NCI-H2196 (cell line): Measurements from ENCODE around the gene RAD23B.
"Not testable (repeated sequence)": the region's sequence is repeated elsewhere in the genome, so short reads cannot be mapped to it uniquely, and the experiment has no call there.

ENCODE experiments used
- DNase-seq: peaks from one replicate; lab custom pipeline; 2025; ENCODE audit not compliant: unreplicated experiment; lab: John Stamatoyannopoulos, UW

RAD23B gene

GRCh38 chr9:107292821-107293542 is 9.9 kb downstream of the RAD23B start:
- no peak for DNase-seq

- DNase-seq: no peak
These were observed 10.5 kb downstream of the RAD23B start for GRCh38 chr9:107293543-107294085.

GRCh38 chr9:107294756-107295155 is 11.7 kb downstream of the RAD23B start:
- DNase-seq: no peak

GRCh38 chr9:107295995-107296394 is 12.9 kb downstream of the RAD23B start:
- no peak for DNase-seq

- DNase-seq: not testable (repeated sequence)
These were observed 13.5 kb downstream of the RAD23B start for GRCh38 chr9:107296592-107296991.

GRCh38 chr9:107299437-107299836 is 16.4 kb downstream of the RAD23B start:
- DNase-seq: no peak

- no peak for DNase-seq
These were observed 23.2 kb downstream of the RAD23B start for GRCh38 chr9:107306308-107306707.

GRCh38 chr9:107307331-107307730 is 24.3 kb downstream of the RAD23B start:
- no peak for DNase-seq

- no peak for DNase-seq
These were observed 25.4 kb downstream of the RAD23B start for GRCh38 chr9:107308461-107308860.

- DNase-seq: no peak
These were observed 26.2 kb downstream of the RAD23B start for GRCh38 chr9:107309271-107309670.

GRCh38 chr9:107312376-107313050 is 29.4 kb downstream of the RAD23B start:
- DNase-seq: no peak

- DNase-seq: no peak
These were observed 30.5 kb downstream of the RAD23B start for GRCh38 chr9:107313555-107314096.

GRCh38 chr9:107314763-107315162 is 31.7 kb downstream of the RAD23B start:
- DNase-seq: no peak

GRCh38 chr9:107316795-107317661 is 33.9 kb downstream of the RAD23B start:
- DNase-seq: no peak

GRCh38 chr9:107322643-107323042 is 39.6 kb downstream of the RAD23B start:
- no peak for DNase-seq

GRCh38 chr9:107323836-107324585 is 40.9 kb downstream of the RAD23B start:
- DNase-seq: no peak

- no peak for DNase-seq
These were observed 42.8 kb downstream of the RAD23B start for GRCh38 chr9:107325842-107326241.

GRCh38 chr9:107328510-107328909 is 45.4 kb downstream of the RAD23B start:
- no peak for DNase-seq

- no peak for DNase-seq
These were observed 47.3 kb downstream of the RAD23B start for GRCh38 chr9:107330420-107330819.

- DNase-seq: no peak
These were observed 49.8 kb downstream of the RAD23B start for GRCh38 chr9:107332883-107333282.
